Loucy (cell line): Measurements from ENCODE around the gene LRRC25.

Experiments
- H2AFZ ChIP-seq: fragments of 200-600 bp; sonication (generic); 2 replicates; pipeline ENCODE4 v1.6.0; 2016; ENCODE audit warnings: antibody characterized with exemption, mild to moderate bottlenecking, low read length, moderate library complexity
- H3F3A ChIP-seq: fragments of 200-600 bp; 2 replicates; pipeline ENCODE4 v1.6.0; 2016; ENCODE audit warnings: antibody characterized with exemption, low read depth, mild to moderate bottlenecking
- H3K27me3 ChIP-seq: fragments of 200-600 bp; sonication (generic); 2 replicates; pipeline ENCODE4 v1.6.1; 2014; ENCODE audit warnings: low read length, mild to moderate bottlenecking; ENCODE audit not compliant: insufficient read depth, poor library complexity, severe bottlenecking
- H3K36me3 ChIP-seq: fragments of 200-600 bp; sonication (generic); 2 replicates; pipeline ENCODE4 v1.6.1; 2016; ENCODE audit warnings: low read length; ENCODE audit not compliant: insufficient read depth
- H3K4me1 ChIP-seq: fragments of 200-600 bp; sonication (generic); 2 replicates; pipeline ENCODE4 v1.5.1; 2014; ENCODE audit warnings: low read length, mild to moderate bottlenecking; ENCODE audit not compliant: insufficient read depth, poor library complexity, severe bottlenecking
- H3K4me2 ChIP-seq: fragments of 200-600 bp; sonication (generic); 2 replicates; pipeline ENCODE4 v1.6.0; 2014; ENCODE audit warnings: antibody characterized with exemption, low read length, low read depth, mild to moderate bottlenecking; ENCODE audit not compliant: poor library complexity, severe bottlenecking
- H3K4me3 ChIP-seq: fragments of 200-600 bp; sonication (generic); 2 replicates; pipeline ENCODE4 v1.5.1; 2014; ENCODE audit warnings: low read length, mild to moderate bottlenecking, mixed read lengths; ENCODE audit not compliant: poor library complexity, severe bottlenecking
- H3K79me2 ChIP-seq: fragments of 200-600 bp; sonication (generic); 2 replicates; pipeline ENCODE4 v1.6.1; 2014; ENCODE audit warnings: low read length; ENCODE audit not compliant: insufficient read depth
- H3K9ac ChIP-seq: fragments of 200-600 bp; sonication (generic); 2 replicates; pipeline ENCODE4 v1.6.0; 2014; ENCODE audit warnings: mild to moderate bottlenecking, low read depth, low read length, moderate library complexity; ENCODE audit not compliant: poor library complexity, severe bottlenecking
- H3K9me2 ChIP-seq: fragments of 200-600 bp; sonication (generic); replicated peaks from 2 replicates; pipeline ENCODE4 v1.6.1; 2016; ENCODE audit warnings: low read depth, low read length, mixed read lengths
- H3K9me3 ChIP-seq: fragments of 200-600 bp; sonication (generic); 2 replicates; pipeline ENCODE4 v1.6.1; 2014; ENCODE audit warnings: mild to moderate bottlenecking, antibody characterized with exemption, low read length, low read depth; ENCODE audit not compliant: insufficient read depth
- H4K20me1 ChIP-seq: fragments of 200-600 bp; sonication (generic); 2 replicates; pipeline ENCODE4 v1.6.0; 2014; ENCODE audit warnings: antibody characterized with exemption, low read length, mild to moderate bottlenecking; ENCODE audit not compliant: insufficient read depth, poor library complexity, severe bottlenecking
- CTCF ChIP-seq: fragments of 200-600 bp; sonication (generic); conservative IDR thresholded peaks from 2 replicates; pipeline ENCODE4 v1.5.1; 2014; ENCODE audit warnings: mild to moderate bottlenecking, antibody characterized with exemption, low read length
- EZH2phosphoT487 ChIP-seq: fragments of 200-600 bp; IDR thresholded peaks from 2 replicates; pipeline ENCODE4 v1.6.1; 2018; ENCODE audit warnings: antibody characterized with exemption, mild to moderate bottlenecking, moderate library complexity, borderline replicate concordance

Gene LRRC25

GRCh38 chr19:18425515-18426415, 28.3 kb upstream of the LRRC25 start:
- H3K9me2 ChIP-seq: no peaks in the 10 kb centered on the region
- H2AFZ ChIP-seq: no peak overlapping the region
- H3K9me3 ChIP-seq: no peaks in the 10 kb centered on the region
- H3K36me3 ChIP-seq: no peaks in the 10 kb centered on the region
- H4K20me1 ChIP-seq: peaks cover 45% of the 10 kb centered on the region
- no peak overlapping the region for H3K4me2 ChIP-seq
- peaks cover 37% of the 10 kb centered on the region for H3K4me1 ChIP-seq
- H3K79me2 ChIP-seq: peaks cover 67% of the 10 kb centered on the region
- TF ChIP-seq CTCF: no peak
- TF ChIP-seq EZH2phosphoT487: no peak
- H3K4me3 ChIP-seq: no peak overlapping the region
- H3F3A ChIP-seq: no peaks in the 10 kb centered on the region
- H3K27me3 ChIP-seq: no peaks in the 10 kb centered on the region
- no peak overlapping the region for H3K9ac ChIP-seq

GRCh38 chr19:18424890-18425514, 27.6 kb upstream of the LRRC25 start:
- no peak overlapping the region for H2AFZ ChIP-seq
- H3K79me2 ChIP-seq: peaks cover 69% of the 10 kb centered on the region
- TF ChIP-seq EZH2phosphoT487: no peak
- TF ChIP-seq CTCF: no peak
- H3K9ac ChIP-seq: no peak overlapping the region
- no peak overlapping the region for H3K4me3 ChIP-seq
- no peaks in the 10 kb centered on the region for H3K9me2 ChIP-seq
- no peaks in the 10 kb centered on the region for H3K36me3 ChIP-seq
- H3F3A ChIP-seq: no peaks in the 10 kb centered on the region
- H3K4me2 ChIP-seq: no peak overlapping the region
- H4K20me1 ChIP-seq: peaks cover 50% of the 10 kb centered on the region
- H3K9me3 ChIP-seq: no peaks in the 10 kb centered on the region
- H3K27me3 ChIP-seq: no peaks in the 10 kb centered on the region
- H3K4me1 ChIP-seq: peaks cover 35% of the 10 kb centered on the region

- Histone ChIP-seq H3K79me2 (peaks cover 75% of the 10 kb centered on the region), H2AFZ (no peak overlapping the region)
Observed at GRCh38 chr19:18424122-18424889, 26.9 kb upstream of the LRRC25 start.

More at GRCh38 chr19:18424122-18424889, 26.9 kb upstream of the LRRC25 start:
- TF ChIP-seq EZH2phosphoT487: no peak
- TF ChIP-seq CTCF: no peak
- Histone ChIP-seq H3F3A (no peaks in the 10 kb centered on the region), H3K4me2 (no peak overlapping the region), H3K4me1 (peaks cover 29% of the 10 kb centered on the region), H3K4me3 (no peak overlapping the region), H3K9me2 (no peaks in the 10 kb centered on the region), H3K9me3 (no peaks in the 10 kb centered on the region), H3K9ac (no peak overlapping the region), H3K27me3 (no peaks in the 10 kb centered on the region), H3K36me3 (no peaks in the 10 kb centered on the region), H4K20me1 (peaks cover 51% of the 10 kb centered on the region)
